GM18873 (cell line): Measurements from ENCODE around the gene PROM1.

Source experiments
- ATAC-seq: cut with Tn5 transposase; IDR thresholded peaks from one replicate; pipeline ENCODE4 v1.9.1; 2021; ENCODE audit warnings: mild to moderate bottlenecking, moderate library complexity, moderate number of reproducible peaks; ENCODE audit not compliant: unreplicated experiment, low FRiP score

PROM1 gene

DNA sequence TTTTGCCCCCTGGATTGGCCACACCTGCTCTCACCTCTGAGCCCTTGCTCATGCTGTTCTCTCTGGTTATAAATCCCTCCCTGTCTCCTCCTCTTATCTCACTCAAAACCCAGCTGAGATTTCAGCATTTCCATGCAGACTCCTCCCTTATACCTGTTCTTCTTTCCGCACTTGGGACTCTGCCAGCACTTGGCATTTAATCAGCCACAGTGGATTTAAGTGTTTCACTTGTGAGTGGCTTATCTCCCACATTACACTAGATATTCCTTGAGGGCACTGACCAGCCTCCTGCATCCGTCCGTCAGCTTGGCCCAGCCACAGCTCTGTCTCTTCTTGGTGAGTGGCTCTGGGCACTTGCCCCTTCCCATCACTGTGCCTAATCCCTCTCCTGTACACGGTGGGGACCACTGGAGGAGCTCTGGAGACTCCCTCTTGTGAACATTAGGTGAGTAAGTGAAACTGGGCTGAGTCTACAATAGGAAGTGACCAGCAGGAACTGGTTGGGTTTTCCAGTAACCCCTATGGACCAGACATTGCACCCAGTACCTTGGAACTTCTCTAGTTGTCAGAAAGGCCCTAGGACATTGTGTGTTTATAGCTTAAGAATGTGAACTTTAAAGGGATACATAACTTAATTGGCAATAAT, 165.2 kb downstream of the PROM1 start:
- ATAC-seq: no peak
